ENCODE data around the gene ZNF609.

DNA sequence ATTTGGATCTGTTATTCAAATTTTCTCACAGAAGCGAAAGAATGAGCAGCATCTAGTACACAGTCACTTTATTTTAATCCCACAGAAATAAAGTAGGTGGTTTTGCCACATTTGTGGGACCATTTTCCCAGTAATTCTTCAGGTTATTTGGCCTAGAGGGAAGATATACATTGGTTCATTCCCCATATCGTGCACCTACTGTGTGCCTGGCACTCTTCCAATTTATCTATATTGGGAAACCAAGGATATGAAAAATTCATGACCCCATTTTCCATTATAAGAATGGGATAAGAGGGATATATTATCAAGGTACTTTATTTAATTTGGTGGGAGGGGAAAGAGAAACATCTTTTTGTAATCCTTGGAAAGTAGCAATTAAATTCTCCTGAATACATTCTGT is 37.7 kb upstream of the ZNF609 start:
- TF ChIP-seq EZH2 (IDR thresholded peaks at IDR 0.05) (no peak), CTCF (IDR thresholded peaks at IDR 0.05) (no peak), EZH2phosphoT487 (IDR thresholded peaks at IDR 0.05) (no peak)

Data from neural progenitor cell (in vitro differentiated cells).